ENCODE data around the gene MGAT5B. TPM values are rescaled to one million over a fixed set of nuclear protein-coding genes. Genes with fewer than 3 reads are reported as not detected.

MGAT5B gene
- total and polyA plus RNA-seq, 2 experiments from 2014 or later, result 1.6 to 10.0 TPM

DNA sequence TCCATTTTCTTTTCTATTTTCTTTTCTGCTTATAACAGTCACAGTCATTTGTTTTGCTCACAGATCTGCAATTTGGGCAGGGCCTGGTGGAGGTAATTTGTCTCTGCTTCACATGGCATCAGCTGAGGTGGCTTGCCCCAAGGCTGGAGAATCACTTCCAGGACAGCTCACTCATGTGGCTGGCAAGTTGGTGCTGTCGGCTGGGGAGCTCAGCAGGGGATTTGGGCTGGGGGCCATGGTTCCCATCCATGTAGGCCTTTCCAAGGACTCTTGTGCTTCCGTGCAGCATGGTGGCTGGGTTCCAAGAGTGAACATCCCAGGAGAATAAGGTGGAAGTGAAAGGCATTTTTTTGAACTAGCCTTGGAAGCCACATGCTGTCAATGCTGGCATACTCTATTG is 85.7 kb downstream of the MGAT5B start (continued):
- TF ChIP-seq, protein P1, sequence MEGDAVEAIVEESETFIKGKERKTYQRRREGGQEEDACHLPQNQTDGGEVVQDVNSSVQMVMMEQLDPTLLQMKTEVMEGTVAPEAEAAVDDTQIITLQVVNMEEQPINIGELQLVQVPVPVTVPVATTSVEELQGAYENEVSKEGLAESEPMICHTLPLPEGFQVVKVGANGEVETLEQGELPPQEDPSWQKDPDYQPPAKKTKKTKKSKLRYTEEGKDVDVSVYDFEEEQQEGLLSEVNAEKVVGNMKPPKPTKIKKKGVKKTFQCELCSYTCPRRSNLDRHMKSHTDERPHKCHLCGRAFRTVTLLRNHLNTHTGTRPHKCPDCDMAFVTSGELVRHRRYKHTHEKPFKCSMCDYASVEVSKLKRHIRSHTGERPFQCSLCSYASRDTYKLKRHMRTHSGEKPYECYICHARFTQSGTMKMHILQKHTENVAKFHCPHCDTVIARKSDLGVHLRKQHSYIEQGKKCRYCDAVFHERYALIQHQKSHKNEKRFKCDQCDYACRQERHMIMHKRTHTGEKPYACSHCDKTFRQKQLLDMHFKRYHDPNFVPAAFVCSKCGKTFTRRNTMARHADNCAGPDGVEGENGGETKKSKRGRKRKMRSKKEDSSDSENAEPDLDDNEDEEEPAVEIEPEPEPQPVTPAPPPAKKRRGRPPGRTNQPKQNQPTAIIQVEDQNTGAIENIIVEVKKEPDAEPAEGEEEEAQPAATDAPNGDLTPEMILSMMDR (conservative IDR thresholded peaks at IDR 0.05; ENCODE audit: low read depth in 2 of 2), result no peak
- TF ChIP-seq NANOG (IDR thresholded peaks at IDR 0.05; ENCODE audit: borderline replicate concordance) (no peak), POLR2AphosphoS5 (IDR thresholded peaks at IDR 0.05; ENCODE audit: low read depth) (no peak), CREB1 (CRISPR knock-in tag; IDR thresholded peaks at IDR 0.05; ENCODE audit: low read depth) (no peak)
- TF ChIP-seq, protein P2, sequence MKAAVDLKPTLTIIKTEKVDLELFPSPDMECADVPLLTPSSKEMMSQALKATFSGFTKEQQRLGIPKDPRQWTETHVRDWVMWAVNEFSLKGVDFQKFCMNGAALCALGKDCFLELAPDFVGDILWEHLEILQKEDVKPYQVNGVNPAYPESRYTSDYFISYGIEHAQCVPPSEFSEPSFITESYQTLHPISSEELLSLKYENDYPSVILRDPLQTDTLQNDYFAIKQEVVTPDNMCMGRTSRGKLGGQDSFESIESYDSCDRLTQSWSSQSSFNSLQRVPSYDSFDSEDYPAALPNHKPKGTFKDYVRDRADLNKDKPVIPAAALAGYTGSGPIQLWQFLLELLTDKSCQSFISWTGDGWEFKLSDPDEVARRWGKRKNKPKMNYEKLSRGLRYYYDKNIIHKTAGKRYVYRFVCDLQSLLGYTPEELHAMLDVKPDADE (IDR thresholded peaks at IDR 0.05), result no peak

DNA sequence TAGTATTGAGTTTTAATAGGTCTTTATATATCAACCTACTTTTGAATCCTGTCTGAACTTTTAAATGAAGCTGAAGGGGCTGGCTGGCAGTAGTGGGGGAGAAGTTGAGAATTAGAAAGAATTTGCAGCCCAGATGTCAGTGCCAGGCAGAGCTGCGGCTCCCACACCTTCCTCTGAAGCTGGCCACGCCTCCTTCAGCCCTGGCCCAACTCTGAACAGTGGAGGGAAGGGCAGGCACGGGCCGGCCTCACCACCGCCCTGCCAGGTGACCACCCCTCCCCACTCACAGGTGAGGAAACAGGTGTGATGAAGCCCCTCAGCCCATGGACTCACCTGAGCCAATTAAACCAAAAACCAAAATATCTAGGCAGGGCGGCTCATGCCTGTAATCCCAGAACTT is 87.0 kb downstream of the MGAT5B start:
- H3K4me3 Mint-ChIP-seq, result no peak overlapping the region
- no peak for TF ChIP-seq CREB1 (CRISPR knock-in tag; IDR thresholded peaks at IDR 0.05; ENCODE audit: low read depth)
- no peak for TF ChIP-seq STAT1 (IDR thresholded peaks at IDR 0.05; ENCODE audit: unreplicated experiment)
- TF ChIP-seq EZH2phosphoT487 (IDR thresholded peaks at IDR 0.05; ENCODE audit: unreplicated experiment), result no peak
- no peak for TF ChIP-seq ZNF331 (CRISPR knock-in tag; IDR thresholded peaks at IDR 0.05; ENCODE audit: low read depth)
- TF ChIP-seq NANOG (IDR thresholded peaks at IDR 0.05; ENCODE audit: borderline replicate concordance), result no peak
- no peak for TF ChIP-seq JUNB (IDR thresholded peaks at IDR 0.05; ENCODE audit: unreplicated experiment)
- TF ChIP-seq, protein P3, sequence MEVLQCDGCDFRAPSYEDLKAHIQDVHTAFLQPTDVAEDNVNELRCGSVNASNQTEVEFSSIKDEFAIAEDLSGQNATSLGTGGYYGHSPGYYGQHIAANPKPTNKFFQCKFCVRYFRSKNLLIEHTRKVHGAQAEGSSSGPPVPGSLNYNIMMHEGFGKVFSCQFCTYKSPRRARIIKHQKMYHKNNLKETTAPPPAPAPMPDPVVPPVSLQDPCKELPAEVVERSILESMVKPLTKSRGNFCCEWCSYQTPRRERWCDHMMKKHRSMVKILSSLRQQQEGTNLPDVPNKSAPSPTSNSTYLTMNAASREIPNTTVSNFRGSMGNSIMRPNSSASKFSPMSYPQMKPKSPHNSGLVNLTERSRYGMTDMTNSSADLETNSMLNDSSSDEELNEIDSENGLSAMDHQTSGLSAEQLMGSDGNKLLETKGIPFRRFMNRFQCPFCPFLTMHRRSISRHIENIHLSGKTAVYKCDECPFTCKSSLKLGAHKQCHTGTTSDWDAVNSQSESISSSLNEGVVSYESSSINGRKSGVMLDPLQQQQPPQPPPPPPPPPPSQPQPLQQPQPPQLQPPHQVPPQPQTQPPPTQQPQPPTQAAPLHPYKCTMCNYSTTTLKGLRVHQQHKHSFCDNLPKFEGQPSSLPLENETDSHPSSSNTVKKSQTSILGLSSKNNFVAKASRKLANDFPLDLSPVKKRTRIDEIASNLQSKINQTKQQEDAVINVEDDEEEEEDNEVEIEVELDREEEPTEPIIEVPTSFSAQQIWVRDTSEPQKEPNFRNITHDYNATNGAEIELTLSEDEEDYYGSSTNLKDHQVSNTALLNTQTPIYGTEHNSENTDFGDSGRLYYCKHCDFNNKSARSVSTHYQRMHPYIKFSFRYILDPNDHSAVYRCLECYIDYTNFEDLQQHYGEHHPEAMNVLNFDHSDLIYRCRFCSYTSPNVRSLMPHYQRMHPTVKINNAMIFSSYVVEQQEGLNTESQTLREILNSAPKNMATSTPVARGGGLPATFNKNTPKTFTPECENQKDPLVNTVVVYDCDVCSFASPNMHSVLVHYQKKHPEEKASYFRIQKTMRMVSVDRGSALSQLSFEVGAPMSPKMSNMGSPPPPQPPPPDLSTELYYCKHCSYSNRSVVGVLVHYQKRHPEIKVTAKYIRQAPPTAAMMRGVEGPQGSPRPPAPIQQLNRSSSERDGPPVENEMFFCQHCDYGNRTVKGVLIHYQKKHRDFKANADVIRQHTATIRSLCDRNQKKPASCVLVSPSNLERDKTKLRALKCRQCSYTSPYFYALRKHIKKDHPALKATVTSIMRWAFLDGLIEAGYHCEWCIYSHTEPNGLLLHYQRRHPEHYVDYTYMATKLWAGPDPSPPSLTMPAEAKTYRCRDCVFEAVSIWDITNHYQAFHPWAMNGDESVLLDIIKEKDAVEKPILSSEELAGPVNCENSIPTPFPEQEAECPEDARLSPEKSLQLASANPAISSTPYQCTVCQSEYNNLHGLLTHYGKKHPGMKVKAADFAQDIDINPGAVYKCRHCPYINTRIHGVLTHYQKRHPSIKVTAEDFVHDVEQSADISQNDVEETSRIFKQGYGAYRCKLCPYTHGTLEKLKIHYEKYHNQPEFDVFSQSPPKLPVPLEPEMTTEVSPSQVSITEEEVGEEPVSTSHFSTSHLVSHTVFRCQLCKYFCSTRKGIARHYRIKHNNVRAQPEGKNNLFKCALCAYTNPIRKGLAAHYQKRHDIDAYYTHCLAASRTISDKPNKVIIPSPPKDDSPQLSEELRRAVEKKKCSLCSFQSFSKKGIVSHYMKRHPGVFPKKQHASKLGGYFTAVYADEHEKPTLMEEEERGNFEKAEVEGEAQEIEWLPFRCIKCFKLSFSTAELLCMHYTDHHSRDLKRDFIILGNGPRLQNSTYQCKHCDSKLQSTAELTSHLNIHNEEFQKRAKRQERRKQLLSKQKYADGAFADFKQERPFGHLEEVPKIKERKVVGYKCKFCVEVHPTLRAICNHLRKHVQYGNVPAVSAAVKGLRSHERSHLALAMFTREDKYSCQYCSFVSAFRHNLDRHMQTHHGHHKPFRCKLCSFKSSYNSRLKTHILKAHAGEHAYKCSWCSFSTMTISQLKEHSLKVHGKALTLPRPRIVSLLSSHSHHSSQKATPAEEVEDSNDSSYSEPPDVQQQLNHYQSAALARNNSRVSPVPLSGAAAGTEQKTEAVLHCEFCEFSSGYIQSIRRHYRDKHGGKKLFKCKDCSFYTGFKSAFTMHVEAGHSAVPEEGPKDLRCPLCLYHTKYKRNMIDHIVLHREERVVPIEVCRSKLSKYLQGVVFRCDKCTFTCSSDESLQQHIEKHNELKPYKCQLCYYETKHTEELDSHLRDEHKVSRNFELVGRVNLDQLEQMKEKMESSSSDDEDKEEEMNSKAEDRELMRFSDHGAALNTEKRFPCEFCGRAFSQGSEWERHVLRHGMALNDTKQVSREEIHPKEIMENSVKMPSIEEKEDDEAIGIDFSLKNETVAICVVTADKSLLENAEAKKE (CRISPR knock-in tag; IDR thresholded peaks at IDR 0.05), result no peak
- TF ChIP-seq, protein P4, sequence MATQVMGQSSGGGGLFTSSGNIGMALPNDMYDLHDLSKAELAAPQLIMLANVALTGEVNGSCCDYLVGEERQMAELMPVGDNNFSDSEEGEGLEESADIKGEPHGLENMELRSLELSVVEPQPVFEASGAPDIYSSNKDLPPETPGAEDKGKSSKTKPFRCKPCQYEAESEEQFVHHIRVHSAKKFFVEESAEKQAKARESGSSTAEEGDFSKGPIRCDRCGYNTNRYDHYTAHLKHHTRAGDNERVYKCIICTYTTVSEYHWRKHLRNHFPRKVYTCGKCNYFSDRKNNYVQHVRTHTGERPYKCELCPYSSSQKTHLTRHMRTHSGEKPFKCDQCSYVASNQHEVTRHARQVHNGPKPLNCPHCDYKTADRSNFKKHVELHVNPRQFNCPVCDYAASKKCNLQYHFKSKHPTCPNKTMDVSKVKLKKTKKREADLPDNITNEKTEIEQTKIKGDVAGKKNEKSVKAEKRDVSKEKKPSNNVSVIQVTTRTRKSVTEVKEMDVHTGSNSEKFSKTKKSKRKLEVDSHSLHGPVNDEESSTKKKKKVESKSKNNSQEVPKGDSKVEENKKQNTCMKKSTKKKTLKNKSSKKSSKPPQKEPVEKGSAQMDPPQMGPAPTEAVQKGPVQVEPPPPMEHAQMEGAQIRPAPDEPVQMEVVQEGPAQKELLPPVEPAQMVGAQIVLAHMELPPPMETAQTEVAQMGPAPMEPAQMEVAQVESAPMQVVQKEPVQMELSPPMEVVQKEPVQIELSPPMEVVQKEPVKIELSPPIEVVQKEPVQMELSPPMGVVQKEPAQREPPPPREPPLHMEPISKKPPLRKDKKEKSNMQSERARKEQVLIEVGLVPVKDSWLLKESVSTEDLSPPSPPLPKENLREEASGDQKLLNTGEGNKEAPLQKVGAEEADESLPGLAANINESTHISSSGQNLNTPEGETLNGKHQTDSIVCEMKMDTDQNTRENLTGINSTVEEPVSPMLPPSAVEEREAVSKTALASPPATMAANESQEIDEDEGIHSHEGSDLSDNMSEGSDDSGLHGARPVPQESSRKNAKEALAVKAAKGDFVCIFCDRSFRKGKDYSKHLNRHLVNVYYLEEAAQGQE (IDR thresholded peaks at IDR 0.05; ENCODE audit: unreplicated experiment), result no peak

More for the DNA sequence above, 87.0 kb downstream of the MGAT5B start:
- Histone ChIP-seq H3K4me3 (no peak overlapping the region), H3K9me2 (ENCODE audit: insufficient read depth) (no peaks in the 10 kb centered on the region), H3K36me3 (ENCODE audit: insufficient read depth) (no peaks in the 10 kb centered on the region), H3K27me3 (ENCODE audit: insufficient read depth) (no peaks in the 10 kb centered on the region), H3K4me1 (ENCODE audit: insufficient read depth) (peaks cover 14% of the 10 kb centered on the region), H3K4me2 (no peak overlapping the region), H4K20me1 (replicated peaks; ENCODE audit: insufficient read depth) (no peaks in the 10 kb centered on the region), H3K27ac (ENCODE audit: low read depth) (no peak overlapping the region), H3F3A (replicated peaks; ENCODE audit: low read depth) (peaks cover 6% of the 10 kb centered on the region; the same call in 1 of the 2 replicates), H2AFZ (no peak overlapping the region), H3K79me2 (replicated peaks; ENCODE audit: insufficient read depth) (no peaks in the 10 kb centered on the region)
- DNase-seq (ENCODE audit: low spot score) (no peak), ATAC-seq (no peak; the same call in 2 of the 3 replicates)
- H3K27ac Mint-ChIP-seq, result no peak overlapping the region
- peaks cover 23% of the 10 kb centered on the region for H3K4me1 Mint-ChIP-seq
- H3K27me3 Mint-ChIP-seq (ENCODE audit: insufficient read depth, low read depth, poor library complexity), result peaks cover 12% of the 10 kb centered on the region
- no peaks in the 10 kb centered on the region for H3K36me3 Mint-ChIP-seq (ENCODE audit: low read depth)
- H3K9me3 Mint-ChIP-seq, result peaks cover 5% of the 10 kb centered on the region; the same call in 1 of the 3 replicates
